C4-2B (cell line): ENCODE data around the gene TEX28.
"Not testable (repeated sequence)": the region's sequence is repeated elsewhere in the genome, so short reads cannot be mapped to it uniquely, and the experiment has no call there.

Experiments
- H3K27ac ChIP-seq: fragments of 450-650 bp; 2 replicates; pipeline ENCODE4 v1.5.1; 2017
- CTCF ChIP-seq: fragments of 450-650 bp; conservative IDR thresholded peaks from 2 replicates; pipeline ENCODE4 v1.5.1; 2017; ENCODE audit warnings: mild to moderate bottlenecking
- ZFX ChIP-seq: fragments of 450-650 bp; IDR thresholded peaks from 2 replicates; pipeline ENCODE4 v1.6.1; 2017

Gene TEX28

GRCh38 chrX:154300816-154301215 is 5.9 kb upstream of the TEX28 start:
- TF ChIP-seq CTCF: no peak
- no peak for TF ChIP-seq ZFX
- no peak overlapping the region for H3K27ac ChIP-seq

- H3K27ac ChIP-seq: no peak overlapping the region
- no peak for TF ChIP-seq CTCF
These were observed 3.4 kb upstream of the TEX28 start for GRCh38 chrX:154298312-154298711.

- TF ChIP-seq ZFX (no peak), CTCF (no peak)
- H3K27ac ChIP-seq: no peak overlapping the region
These were observed 1.8 kb upstream of the TEX28 start for GRCh38 chrX:154296731-154297130.

GRCh38 chrX:154295664-154296310 is 863 bp upstream of the TEX28 start, which contains the start of gene TKTL1:
TSS of gene TKTL1 (plus strand) at chrX:154295795. CDS start at chrX:154295860, 65 bp downstream.
- H3K27ac ChIP-seq: no peak within 1 kb of the TSS
- TF ChIP-seq ZFX: no peak
- no peak for TF ChIP-seq CTCF

GRCh38 chrX:154286406-154286805 is 8.5 kb downstream of the TEX28 start:
- not testable (repeated sequence) for H3K27ac ChIP-seq

GRCh38 chrX:154284489-154285338 is 10.2 kb downstream of the TEX28 start:
- not testable (repeated sequence) for H3K27ac ChIP-seq

- H3K27ac ChIP-seq: not testable (repeated sequence)
These were observed 25.7 kb downstream of the TEX28 start for GRCh38 chrX:154269245-154269644.

- not testable (repeated sequence) for H3K27ac ChIP-seq
These were observed 31.9 kb downstream of the TEX28 start for GRCh38 chrX:154263072-154263471.

- not testable (repeated sequence) for H3K27ac ChIP-seq
These were observed 36.2 kb downstream of the TEX28 start for GRCh38 chrX:154258711-154259110.

GRCh38 chrX:154257282-154257681 is 37.6 kb downstream of the TEX28 start, which contains the start of gene OPN1MW3:
TSS of gene OPN1MW3 (plus strand) at chrX:154257582. CDS start at chrX:154257620, 38 bp downstream.
- H3K27ac ChIP-seq: not testable (repeated sequence)

GRCh38 chrX:154248076-154248475 is 46.8 kb downstream of the TEX28 start:
- not testable (repeated sequence) for H3K27ac ChIP-seq

- not testable (repeated sequence) for H3K27ac ChIP-seq
These were observed 47.4 kb downstream of the TEX28 start for GRCh38 chrX:154247377-154248045.

GRCh38 chrX:154239982-154240503 is 54.9 kb downstream of the TEX28 start:
- not testable (repeated sequence) for H3K27ac ChIP-seq
